ENCODE measurements around the gene GMFB. TPM values are rescaled to one million over a fixed set of nuclear protein-coding genes. Genes with fewer than 3 reads are reported as not detected.
"Not testable (repeated sequence)": the region's sequence is repeated elsewhere in the genome, so short reads cannot be mapped to it uniquely, and the experiment has no call there.

Gene GMFB
- total RNA-seq, 1 experiment from 2014 or later: 64.2 TPM

GRCh38 chr14:54458536-54458935 is 30.2 kb downstream of the GMFB start:
- not testable (repeated sequence) for H3K27me3 ChIP-seq (ENCODE audit: control insufficient read depth, insufficient read depth, low read length); DNase-seq; H3K36me3 ChIP-seq (replicated peaks; ENCODE audit: control insufficient read depth, insufficient read depth, low read length); H3K4me3 ChIP-seq (ENCODE audit: insufficient read depth, low read depth, low read length)

GRCh38 chr14:54457609-54457996 is 31.2 kb downstream of the GMFB start:
- Histone ChIP-seq H3K36me3 (replicated peaks; ENCODE audit: control insufficient read depth, insufficient read depth, low read length) (no peaks in the 10 kb centered on the region), H3K27me3 (ENCODE audit: control insufficient read depth, insufficient read depth, low read length) (no peaks in the 10 kb centered on the region), H3K4me3 (ENCODE audit: insufficient read depth, low read depth, low read length) (no peak overlapping the region)
- no peak for DNase-seq

- not testable (repeated sequence) for DNase-seq; H3K4me3 ChIP-seq (ENCODE audit: insufficient read depth, low read depth, low read length); H3K36me3 ChIP-seq (replicated peaks; ENCODE audit: control insufficient read depth, insufficient read depth, low read length); H3K27me3 ChIP-seq (ENCODE audit: control insufficient read depth, insufficient read depth, low read length)
Observed at GRCh38 chr14:54456820-54457608, 31.8 kb downstream of the GMFB start.

- Histone ChIP-seq H3K36me3 (replicated peaks; ENCODE audit: control insufficient read depth, insufficient read depth, low read length) (no peaks in the 10 kb centered on the region), H3K27me3 (ENCODE audit: control insufficient read depth, insufficient read depth, low read length) (no peaks in the 10 kb centered on the region), H3K4me3 (ENCODE audit: insufficient read depth, low read depth, low read length) (no peak overlapping the region)
- DNase-seq: no peak
Observed at GRCh38 chr14:54455363-54455762, 33.4 kb downstream of the GMFB start.

- H3K4me3 ChIP-seq (ENCODE audit: insufficient read depth, low read depth, low read length); H3K27me3 ChIP-seq (ENCODE audit: control insufficient read depth, insufficient read depth, low read length); DNase-seq; H3K36me3 ChIP-seq (replicated peaks; ENCODE audit: control insufficient read depth, insufficient read depth, low read length): not testable (repeated sequence)
Observed at GRCh38 chr14:54453990-54454389, 34.8 kb downstream of the GMFB start.

- H3K4me3 ChIP-seq (ENCODE audit: insufficient read depth, low read depth, low read length): no peak overlapping the region
- peaks cover 1% of the 10 kb centered on the region; the same call in 1 of the 2 replicates for H3K27me3 ChIP-seq (ENCODE audit: control insufficient read depth, insufficient read depth, low read length)
- no peaks in the 10 kb centered on the region for H3K36me3 ChIP-seq (replicated peaks; ENCODE audit: control insufficient read depth, insufficient read depth, low read length)
- DNase-seq: no peak
Observed at GRCh38 chr14:54453252-54453651, 35.5 kb downstream of the GMFB start.

DNA sequence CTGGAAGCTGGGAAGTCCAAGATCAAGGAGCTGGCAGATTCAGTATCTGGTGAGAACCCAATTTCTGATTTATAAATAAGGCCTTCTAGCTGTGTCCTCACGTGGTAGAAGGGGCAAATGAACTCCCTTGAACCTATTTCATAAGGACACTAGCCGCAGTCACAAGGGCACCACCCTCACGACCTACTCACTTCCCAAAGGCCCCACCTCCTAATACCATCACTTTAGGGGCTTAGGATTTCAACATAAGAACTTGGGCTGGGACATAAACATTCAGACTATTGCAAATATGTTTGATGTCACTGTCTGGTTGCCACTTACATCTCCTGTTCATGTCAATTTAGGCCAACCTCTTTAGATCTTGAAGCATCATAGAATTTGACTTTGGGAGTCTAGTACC is 36.8 kb downstream of the GMFB start:
- peaks cover 1% of the 10 kb centered on the region; the same call in 1 of the 2 replicates for H3K27me3 ChIP-seq (ENCODE audit: control insufficient read depth, insufficient read depth, low read length)
- H3K4me3 ChIP-seq (ENCODE audit: insufficient read depth, low read depth, low read length): no peak overlapping the region
- no peak for DNase-seq
- H3K36me3 ChIP-seq (replicated peaks; ENCODE audit: control insufficient read depth, insufficient read depth, low read length): no peaks in the 10 kb centered on the region

GRCh38 chr14:54451121-54451601 is 37.6 kb downstream of the GMFB start:
- Histone ChIP-seq H3K36me3 (replicated peaks; ENCODE audit: control insufficient read depth, insufficient read depth, low read length) (no peaks in the 10 kb centered on the region), H3K4me3 (ENCODE audit: insufficient read depth, low read depth, low read length) (no peak overlapping the region), H3K27me3 (ENCODE audit: control insufficient read depth, insufficient read depth, low read length) (peaks cover 1% of the 10 kb centered on the region; the same call in 1 of the 2 replicates)
- DNase-seq: no peak

DNA sequence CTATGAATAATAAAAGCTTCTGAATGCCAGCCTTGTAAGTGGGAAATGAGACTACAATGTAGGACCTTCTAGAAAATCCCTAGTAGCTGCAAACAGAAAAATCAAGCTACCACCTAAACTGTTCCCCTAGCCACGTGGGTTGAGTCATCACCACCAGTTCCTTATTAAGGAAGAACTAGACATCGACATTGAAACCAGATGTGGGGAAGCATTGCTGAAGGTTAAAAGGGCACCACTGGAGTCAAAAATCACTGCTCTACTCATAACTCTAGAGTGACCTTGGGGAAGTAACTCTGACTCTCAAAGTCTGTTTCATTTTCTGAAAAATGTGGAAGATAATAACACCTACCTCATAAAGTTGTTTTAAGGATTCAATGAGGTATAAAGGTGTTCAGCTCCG is 38.2 kb downstream of the GMFB start:
- H3K27me3 ChIP-seq (ENCODE audit: control insufficient read depth, insufficient read depth, low read length): peaks cover 1% of the 10 kb centered on the region; the same call in 1 of the 2 replicates
- no peaks in the 10 kb centered on the region for H3K36me3 ChIP-seq (replicated peaks; ENCODE audit: control insufficient read depth, insufficient read depth, low read length)
- no peak for DNase-seq
- H3K4me3 ChIP-seq (ENCODE audit: insufficient read depth, low read depth, low read length): no peak overlapping the region

- DNase-seq: no peak
- Histone ChIP-seq H3K4me3 (ENCODE audit: insufficient read depth, low read depth, low read length) (no peak overlapping the region), H3K36me3 (replicated peaks; ENCODE audit: control insufficient read depth, insufficient read depth, low read length) (no peaks in the 10 kb centered on the region), H3K27me3 (ENCODE audit: control insufficient read depth, insufficient read depth, low read length) (peaks cover 1% of the 10 kb centered on the region; the same call in 1 of the 2 replicates)
Observed at GRCh38 chr14:54447231-54447692, 41.5 kb downstream of the GMFB start.

DNA sequence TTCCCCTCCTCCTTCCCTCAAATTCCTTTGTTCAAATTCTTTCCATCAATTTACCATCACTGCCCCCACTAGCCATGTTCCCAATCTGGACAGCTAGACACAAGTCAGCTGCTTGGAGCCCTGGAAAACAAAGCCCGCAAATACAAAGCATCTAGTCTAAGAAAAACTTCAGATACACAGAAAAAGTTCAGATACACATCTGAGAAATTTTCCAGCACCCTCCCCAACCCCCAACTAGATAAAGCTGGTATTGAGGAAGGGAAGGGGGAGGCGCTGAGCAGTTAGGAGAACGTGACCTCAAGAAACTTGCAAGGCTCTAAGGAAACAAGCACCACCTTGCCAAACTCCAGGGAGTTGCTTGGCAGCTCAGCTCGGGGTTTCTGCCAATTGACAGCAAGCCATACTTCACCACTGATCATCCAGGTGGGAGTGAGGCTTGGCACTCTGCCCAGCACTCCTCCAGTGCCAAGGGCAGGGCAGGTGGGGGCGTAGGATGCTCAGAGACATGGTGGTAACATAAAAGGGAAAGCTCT is 42.6 kb downstream of the GMFB start:
- no peaks in the 10 kb centered on the region for H3K36me3 ChIP-seq (replicated peaks; ENCODE audit: control insufficient read depth, insufficient read depth, low read length)
- no peak overlapping the region for H3K4me3 ChIP-seq (ENCODE audit: insufficient read depth, low read depth, low read length)
- DNase-seq: no peak
- H3K27me3 ChIP-seq (ENCODE audit: control insufficient read depth, insufficient read depth, low read length): peaks cover 1% of the 10 kb centered on the region; the same call in 1 of the 2 replicates

GRCh38 chr14:54444681-54445080 is 44.1 kb downstream of the GMFB start:
- DNase-seq: no peak
- Histone ChIP-seq H3K36me3 (replicated peaks; ENCODE audit: control insufficient read depth, insufficient read depth, low read length) (no peaks in the 10 kb centered on the region), H3K27me3 (ENCODE audit: control insufficient read depth, insufficient read depth, low read length) (peaks cover 1% of the 10 kb centered on the region; the same call in 1 of the 2 replicates), H3K4me3 (ENCODE audit: insufficient read depth, low read depth, low read length) (no peak overlapping the region)

DNA sequence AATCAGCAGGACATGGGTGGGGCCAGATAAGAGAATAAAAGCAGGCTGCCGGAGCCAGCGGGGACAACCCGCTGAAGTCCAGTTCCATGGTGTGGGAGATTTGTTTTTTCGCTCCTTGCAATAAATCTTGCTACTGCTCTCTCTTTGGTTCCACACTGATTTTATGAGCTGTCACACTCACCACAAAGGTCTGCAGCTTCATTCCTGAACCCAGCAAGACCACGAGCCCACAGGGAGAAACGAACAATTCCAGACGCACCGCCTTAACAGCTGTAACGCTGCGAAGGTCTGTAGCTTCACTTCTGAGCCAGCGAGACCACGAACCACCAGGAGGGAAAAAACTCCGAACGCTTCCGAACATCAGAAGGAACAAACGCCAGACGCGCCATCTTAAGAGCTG is 44.8 kb downstream of the GMFB start:
- DNase-seq: no peak
- no peaks in the 10 kb centered on the region for H3K36me3 ChIP-seq (replicated peaks; ENCODE audit: control insufficient read depth, insufficient read depth, low read length)
- peaks cover 1% of the 10 kb centered on the region; the same call in 1 of the 2 replicates for H3K27me3 ChIP-seq (ENCODE audit: control insufficient read depth, insufficient read depth, low read length)
- H3K4me3 ChIP-seq (ENCODE audit: insufficient read depth, low read depth, low read length): no peak overlapping the region

GRCh38 chr14:54442961-54443360 is 45.8 kb downstream of the GMFB start:
- DNase-seq; H3K4me3 ChIP-seq (ENCODE audit: insufficient read depth, low read depth, low read length); H3K36me3 ChIP-seq (replicated peaks; ENCODE audit: control insufficient read depth, insufficient read depth, low read length); H3K27me3 ChIP-seq (ENCODE audit: control insufficient read depth, insufficient read depth, low read length): not testable (repeated sequence)

Data from H7 (cell line).